Tibial nerve (tissue), 4 donors: ENCODE measurements around the gene GPRIN3. TPM values are rescaled to one million over a fixed set of nuclear protein-coding genes. Genes with fewer than 3 reads are reported as not detected.

ENCODE experiments used
- DNase-seq, 2 donors: peaks; one replicate each; pipeline ENCODE4 v3.0.0-alpha.2; 2019; ENCODE audit warnings: low spot score in 2 of 2
- H3K27ac ChIP-seq, 4 donors: fragments of 200-600 bp; sonication (generic) in 3 of 4; one replicate each; pipeline ENCODE4 v1.5.1; 2017 to 2019; ENCODE audit warnings: mild to moderate bottlenecking in 1 of 4
- H3K27me3 ChIP-seq, 2 donors: fragments of 200-600 bp; sonication (generic) in 1 of 2; one replicate each; pipeline versions ENCODE4 v1.5.1 to v1.6.0; 2017 to 2019
- H3K36me3 ChIP-seq, 3 donors: fragments of 200-600 bp; sonication (generic); one replicate each; pipeline ENCODE4 v1.5.1; 2018 to 2019
- H3K4me1 ChIP-seq, 4 donors: fragments of 200-600 bp; sonication (generic) in 3 of 4; one replicate each; pipeline ENCODE4 v1.5.1; 2017 to 2019
- H3K4me3 ChIP-seq, 4 donors: fragments of 200-600 bp; sonication (generic) in 3 of 4; one replicate each; pipeline ENCODE4 v1.5.1; 2017 to 2019; ENCODE audit warnings: mild to moderate bottlenecking in 1 of 4, moderate library complexity in 1 of 4
- H3K9me3 ChIP-seq, 4 donors: fragments of 200-600 bp; sonication (generic) in 3 of 4; one replicate each; pipeline ENCODE4 v1.5.1; 2017 to 2019
- CTCF ChIP-seq, 5 experiments: fragments of 200-600 bp in 3 of 5; fragments of 450-650 bp in 2 of 5; sonication (generic) in 3 of 5; IDR thresholded peaks; one replicate each; pipeline ENCODE4 v1.5.1; 2016 to 2019; ENCODE audit warnings: antibody characterized with exemption in 5 of 5, mild to moderate bottlenecking in 3 of 5, moderate library complexity in 2 of 5
- EP300 ChIP-seq, 2 donors: sonication (generic); formaldehyde crosslinking; IDR thresholded peaks; one replicate each; pipeline ENCODE4 v1.6.1; 2017; ENCODE audit warnings: antibody characterized with exemption in 2 of 2, mild to moderate bottlenecking in 1 of 2
- POLR2A ChIP-seq, 2 donors: fragments of 450-650 bp; IDR thresholded peaks; one replicate each; pipeline ENCODE4 v1.6.1; 2017; ENCODE audit warnings: antibody characterized with exemption in 2 of 2, mild to moderate bottlenecking in 2 of 2, moderate library complexity in 2 of 2
- WGBS, 2 donors: methylation state at CpG; one replicate each; pipeline ENCODE4 v1.1.5; 2018; 5-methylcytosine and 5-hydroxymethylcytosine counted together
- total RNA-seq, 4 donors: library from RNA; depleted of rRNA; stranded (reverse); fragments of >200 nt; gene quantifications; one replicate each; pipeline ENCODE4 v1.1.0, GENCODE V29; 2016

The GPRIN3 gene
- total RNA-seq, 4 donors from 2014 or later, result 2.3 to 5.2 (median 4.6) TPM

GRCh38 chr4:89295415-89295927, 12.1 kb downstream of the GPRIN3 start:
- Histone ChIP-seq H3K27ac (peak overlapping the region in 1 of 4 donors; percentile 1), H3K9me3 (no peaks in the 10 kb centered on the region), H3K4me1 (peaks cover 0 to 25% (median 2%) of the 10 kb centered on the region in 4 donors), H3K27me3 (no peaks in the 10 kb centered on the region), H3K4me3 (no peak overlapping the region), H3K36me3 (no peaks in the 10 kb centered on the region)
- TF ChIP-seq CTCF (IDR thresholded peaks at IDR 0.05) (no peak), POLR2A (IDR thresholded peaks at IDR 0.05) (no peak), EP300 (IDR thresholded peaks at IDR 0.05) (no peak)
- 79 to 84% methylated on average over 3 of the region's 3 CpGs for WGBS, 2 donors
- no peak for DNase-seq

GRCh38 chr4:89294573-89295269, 12.9 kb downstream of the GPRIN3 start:
- Histone ChIP-seq H3K9me3 (no peaks in the 10 kb centered on the region), H3K4me1 (peaks cover 0 to 24% (median 2%) of the 10 kb centered on the region in 4 donors), H3K27ac (peak overlapping the region in 1 of 4 donors; percentile 1), H3K4me3 (no peak overlapping the region), H3K27me3 (no peaks in the 10 kb centered on the region), H3K36me3 (no peaks in the 10 kb centered on the region)
- TF ChIP-seq POLR2A (IDR thresholded peaks at IDR 0.05) (no peak), CTCF (IDR thresholded peaks at IDR 0.05) (no peak), EP300 (IDR thresholded peaks at IDR 0.05) (peak in 1 of 2 donors; percentile 21)
- WGBS, 2 donors, result 52 to 61% methylated on average over 5 of the region's 5 CpGs
- DNase-seq, result no peak

- WGBS, 2 donors, result 80 to 90% methylated on average over 4 of the region's 4 CpGs
Observed at GRCh38 chr4:89293299-89293698, 14.3 kb downstream of the GPRIN3 start.

GRCh38 chr4:89290727-89291516, 16.7 kb downstream of the GPRIN3 start:
- Histone ChIP-seq H3K27ac (no peak overlapping the region), H3K9me3 (no peaks in the 10 kb centered on the region), H3K4me1 (peaks cover 0 to 12% (median 0%) of the 10 kb centered on the region in 4 donors), H3K36me3 (no peaks in the 10 kb centered on the region), H3K27me3 (no peaks in the 10 kb centered on the region), H3K4me3 (no peak overlapping the region)
- 55 to 75% methylated on average over 6 of the region's 6 CpGs for WGBS, 2 donors
- no peak for DNase-seq
- no peak for TF ChIP-seq POLR2A (IDR thresholded peaks at IDR 0.05)
- no peak for TF ChIP-seq CTCF (IDR thresholded peaks at IDR 0.05)
- no peak for TF ChIP-seq EP300 (IDR thresholded peaks at IDR 0.05)

More at GRCh38 chr4:89293299-89293698, 14.3 kb downstream of the GPRIN3 start:
- Histone ChIP-seq H3K27me3 (no peaks in the 10 kb centered on the region), H3K4me1 (peaks cover 0 to 13% (median under 1%) of the 10 kb centered on the region in 4 donors), H3K4me3 (no peak overlapping the region), H3K36me3 (no peaks in the 10 kb centered on the region), H3K9me3 (no peaks in the 10 kb centered on the region), H3K27ac (peak overlapping the region in 1 of 4 donors; percentile 28)
- DNase-seq, result no peak
- TF ChIP-seq POLR2A (IDR thresholded peaks at IDR 0.05) (no peak), CTCF (IDR thresholded peaks at IDR 0.05) (no peak), EP300 (IDR thresholded peaks at IDR 0.05) (no peak)

- Histone ChIP-seq H3K4me3 (no peak overlapping the region), H3K36me3 (no peaks in the 10 kb centered on the region), H3K27ac (no peak overlapping the region), H3K27me3 (no peaks in the 10 kb centered on the region), H3K9me3 (no peaks in the 10 kb centered on the region), H3K4me1 (peaks cover 0 to 12% (median 0%) of the 10 kb centered on the region in 4 donors)
- no peak for DNase-seq
- 82 to 89% methylated on average over 2 of the region's 2 CpGs for WGBS, 2 donors
- TF ChIP-seq POLR2A (IDR thresholded peaks at IDR 0.05), result no peak
- no peak for TF ChIP-seq CTCF (IDR thresholded peaks at IDR 0.05)
- TF ChIP-seq EP300 (IDR thresholded peaks at IDR 0.05), result no peak
Observed at GRCh38 chr4:89289312-89289711, 18.3 kb downstream of the GPRIN3 start.
